SW 1271 (cell line): Measurements from ENCODE around the gene PRPF31.
"Not testable (repeated sequence)": the region's sequence is repeated elsewhere in the genome, so short reads cannot be mapped to it uniquely, and the experiment has no call there.

Experiments
- DNase-seq, 2 experiments: peaks; one replicate each; lab custom pipeline; 2025; lab: John Stamatoyannopoulos, UW

The PRPF31 gene

GRCh38 chr19:54162884-54163283 is 47.3 kb downstream of the PRPF31 start:
- DNase-seq: no peak

- no peak for DNase-seq
Measured at GRCh38 chr19:54164369-54165068, 49.0 kb downstream of the PRPF31 start.

GRCh38 chr19:54165222-54165621 is 49.7 kb downstream of the PRPF31 start:
- DNase-seq: no peak

- DNase-seq: peak in 1 of 2 experiments; percentile 78
Measured at GRCh38 chr19:54168174-54168917, 52.8 kb downstream of the PRPF31 start.

- no peak for DNase-seq
Measured at GRCh38 chr19:54169149-54169740, 53.7 kb downstream of the PRPF31 start.

GRCh38 chr19:54171736-54172431 is 56.3 kb downstream of the PRPF31 start:
- not testable (repeated sequence) for DNase-seq

GRCh38 chr19:54172471-54173358 is 57.2 kb downstream of the PRPF31 start, which contains the start of gene TMC4:
Gene TMC4, minus strand, starts transcription at chr19:54173160. Its CDS starts 43 bp downstream, at chr19:54173117.
- peak in 1 of 2 experiments; percentile 17 for DNase-seq

- DNase-seq: no peak
Measured at GRCh38 chr19:54173359-54173699, 57.8 kb downstream of the PRPF31 start.

GRCh38 chr19:54173951-54174834 is 58.6 kb downstream of the PRPF31 start:
- DNase-seq: no peak

- no peak for DNase-seq
Measured at GRCh38 chr19:54178581-54179261, 63.2 kb downstream of the PRPF31 start.

GRCh38 chr19:54179262-54179852 is 63.8 kb downstream of the PRPF31 start:
- DNase-seq: no peak

GRCh38 chr19:54179921-54180461 is 64.4 kb downstream of the PRPF31 start:
- peak; percentile 37 to 76 for DNase-seq

- DNase-seq: no peak
Measured at GRCh38 chr19:54180691-54181091, 65.1 kb downstream of the PRPF31 start.
